AG04450 (cell line): ENCODE results near the gene TRIO. TPM values are rescaled to one million over a fixed set of nuclear protein-coding genes. Genes with fewer than 3 reads are reported as not detected.
A peak's percentile ranks its signal among the peaks of the same experiment; 100 is the strongest.

ENCODE experiments used
- CTCF ChIA-PET: fragments of 300-600, 350-600 bp; formaldehyde crosslinking; extraction: SDS; loops from one replicate; lab custom pipeline; 2022; ENCODE audit warnings: antibody characterized with exemption, inconsistent platforms; lab: Charles Lee
- POLR2A ChIA-PET: fragments of 350-600 bp; formaldehyde crosslinking; extraction: SDS; loops from one replicate; lab custom pipeline; 2021; ENCODE audit warnings: antibody characterized with exemption, inconsistent platforms; lab: Yijun Ruan, JAX
- DNase-seq: peaks from one replicate; pipeline ENCODE4 v3.0.0-alpha.2; 2011; ENCODE audit warnings: low read depth, low spot score
- H3K27ac ChIP-seq: one replicate; pipeline ENCODE4 v1.5.1; 2012; ENCODE audit warnings: low read depth, low read length, control low read depth
- H3K27me3 ChIP-seq: one replicate; pipeline ENCODE4 v1.6.0; 2012; ENCODE audit warnings: low read length; ENCODE audit not compliant: control insufficient read depth, insufficient read depth
- H3K4me3 ChIP-seq: 2 replicates; pipeline ENCODE4 v1.5.1; 2011; ENCODE audit warnings: mild to moderate bottlenecking, low read depth, low read length, control low read depth
- H3K9me3 ChIP-seq: 2 replicates; pipeline ENCODE4 v1.5.1; 2012; ENCODE audit warnings: low read length; ENCODE audit not compliant: control insufficient read depth, insufficient read depth
- polyA plus RNA-seq: library from polyadenylated mRNA; depleted of rRNA; stranded (reverse); fragments of >200 nt; gene quantifications from 2 replicates; pipeline ENCODE4 v1.2.3, GENCODE V29; 2011
- TF ChIP-seq, protein P1 (sequence below): IDR thresholded peaks from 2 replicates; pipeline ENCODE4 v1.5.1; 2011; ENCODE audit warnings: low read depth, low read length, control low read depth, inconsistent platforms

The TRIO gene
- polyA plus RNA-seq, 1 experiment: 268 TPM

DNA sequence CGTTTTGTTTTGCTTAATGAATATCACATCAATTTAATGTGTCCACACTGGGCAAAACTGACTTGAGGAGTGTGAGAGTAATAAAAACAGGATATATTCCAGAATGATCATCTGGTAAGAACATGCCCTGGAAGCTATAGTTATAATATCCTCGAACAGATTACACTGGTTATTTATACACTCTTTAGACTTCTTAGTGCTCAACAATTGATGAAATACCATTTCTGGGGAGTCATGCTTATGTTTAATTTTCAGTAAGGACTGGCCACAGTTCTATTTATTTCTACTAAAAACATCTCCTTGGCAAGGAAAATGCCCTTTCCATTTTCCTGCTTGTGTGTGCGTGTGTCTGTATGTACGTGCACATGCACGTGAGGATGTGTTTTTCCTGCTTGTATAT is 205.0 kb downstream of the TRIO start:
- Histone ChIP-seq H3K4me3 (no peak overlapping the region), H3K27me3 (no peaks in the 10 kb centered on the region), H3K9me3 (no peaks in the 10 kb centered on the region), H3K27ac (peak overlapping the region; percentile 62)
- ChIA-PET POLR2A (no interaction called here), CTCF (no interaction called here)
- peak; percentile 47 for DNase-seq
- TF ChIP-seq, protein P1, sequence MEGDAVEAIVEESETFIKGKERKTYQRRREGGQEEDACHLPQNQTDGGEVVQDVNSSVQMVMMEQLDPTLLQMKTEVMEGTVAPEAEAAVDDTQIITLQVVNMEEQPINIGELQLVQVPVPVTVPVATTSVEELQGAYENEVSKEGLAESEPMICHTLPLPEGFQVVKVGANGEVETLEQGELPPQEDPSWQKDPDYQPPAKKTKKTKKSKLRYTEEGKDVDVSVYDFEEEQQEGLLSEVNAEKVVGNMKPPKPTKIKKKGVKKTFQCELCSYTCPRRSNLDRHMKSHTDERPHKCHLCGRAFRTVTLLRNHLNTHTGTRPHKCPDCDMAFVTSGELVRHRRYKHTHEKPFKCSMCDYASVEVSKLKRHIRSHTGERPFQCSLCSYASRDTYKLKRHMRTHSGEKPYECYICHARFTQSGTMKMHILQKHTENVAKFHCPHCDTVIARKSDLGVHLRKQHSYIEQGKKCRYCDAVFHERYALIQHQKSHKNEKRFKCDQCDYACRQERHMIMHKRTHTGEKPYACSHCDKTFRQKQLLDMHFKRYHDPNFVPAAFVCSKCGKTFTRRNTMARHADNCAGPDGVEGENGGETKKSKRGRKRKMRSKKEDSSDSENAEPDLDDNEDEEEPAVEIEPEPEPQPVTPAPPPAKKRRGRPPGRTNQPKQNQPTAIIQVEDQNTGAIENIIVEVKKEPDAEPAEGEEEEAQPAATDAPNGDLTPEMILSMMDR: no peak

GRCh38 chr5:14349029-14349428 is 205.9 kb downstream of the TRIO start:
- ChIA-PET POLR2A (no interaction called here), CTCF (no interaction called here)
- no peaks in the 10 kb centered on the region for H3K27me3 ChIP-seq
- TF ChIP-seq, protein P1: no peak
- no peaks in the 10 kb centered on the region for H3K9me3 ChIP-seq
- no peak for DNase-seq
- H3K4me3 ChIP-seq: no peak overlapping the region
- no peak overlapping the region for H3K27ac ChIP-seq

DNA sequence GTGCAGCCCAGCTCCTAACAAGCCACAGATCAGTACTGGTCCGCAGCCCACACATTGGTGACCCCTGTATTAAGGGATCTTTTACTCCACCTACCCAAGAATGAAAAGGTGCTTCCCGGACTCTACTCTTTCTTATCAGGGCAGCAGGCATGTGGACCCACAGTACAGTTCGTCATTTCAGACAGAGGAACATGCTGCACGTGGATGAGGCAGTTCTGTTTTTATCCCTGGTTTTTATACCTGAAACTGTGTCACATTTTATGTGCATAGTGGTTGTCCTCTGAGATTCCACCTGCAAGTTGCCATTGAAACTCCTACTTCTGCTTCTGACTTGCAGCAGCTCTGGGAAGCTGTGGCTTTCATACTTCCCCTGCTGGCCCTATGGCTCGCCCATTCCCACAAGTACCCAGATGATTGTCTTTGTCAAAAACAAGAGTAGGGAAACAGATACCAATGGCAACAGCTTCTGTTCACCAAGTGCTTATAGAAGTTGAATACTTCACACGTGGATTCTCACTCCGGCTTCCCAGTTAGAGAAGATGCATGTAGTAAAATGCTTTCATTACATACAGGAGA is 208.0 kb downstream of the TRIO start:
- Histone ChIP-seq H3K9me3 (no peaks in the 10 kb centered on the region), H3K4me3 (no peak overlapping the region), H3K27me3 (no peaks in the 10 kb centered on the region), H3K27ac (no peak overlapping the region)
- ChIA-PET POLR2A (no interaction called here), CTCF (interaction anchor here (0.7 to 1.8 kb wide), 14 partner anchors 10 to 298 kb away, joined by 3 to 13 read pairs (median 5); no protein-coding TSS in a partner anchor)
- TF ChIP-seq, protein P1: no peak
- DNase-seq: no peak

GRCh38 chr5:14351845-14352712 is 208.9 kb downstream of the TRIO start:
- Histone ChIP-seq H3K27ac (peak overlapping the region; percentile 21), H3K9me3 (no peaks in the 10 kb centered on the region), H3K27me3 (no peaks in the 10 kb centered on the region), H3K4me3 (no peak overlapping the region)
- DNase-seq: peak; percentile 47
- POLR2A ChIA-PET: interaction anchor here (0.6 kb wide), 1 partner anchor 16 kb away, joined by 3 read pairs; no protein-coding TSS in a partner anchor
- TF ChIP-seq, protein P1: peak; percentile 95
- CTCF ChIA-PET: interaction anchor here (0.6 to 1.8 kb wide), 20 partner anchors 9 to 362 kb away, joined by 3 to 13 read pairs (median 4); no protein-coding TSS in a partner anchor
